HG03342 (cell line): ENCODE data around the gene VSTM2B.
"Not testable (repeated sequence)": the region's sequence is repeated elsewhere in the genome, so short reads cannot be mapped to it uniquely, and the experiment has no call there.

Source experiments
- ATAC-seq: cut with Tn5 transposase; IDR thresholded peaks from one replicate; pipeline ENCODE4 v1.9.1; 2021; ENCODE audit warnings: mild to moderate bottlenecking, moderate library complexity; ENCODE audit not compliant: unreplicated experiment

Gene VSTM2B

GRCh38 chr19:29544656-29545360 is 19.0 kb downstream of the VSTM2B start:
- ATAC-seq: no peak

GRCh38 chr19:29545447-29545846 is 19.7 kb downstream of the VSTM2B start:
- not testable (repeated sequence) for ATAC-seq

GRCh38 chr19:29545866-29546582 is 20.2 kb downstream of the VSTM2B start:
- ATAC-seq: no peak

GRCh38 chr19:29546583-29547190 is 20.9 kb downstream of the VSTM2B start:
- ATAC-seq: no peak

GRCh38 chr19:29547361-29547960 is 21.7 kb downstream of the VSTM2B start:
- ATAC-seq: no peak

- ATAC-seq: no peak
These were observed 22.2 kb downstream of the VSTM2B start for GRCh38 chr19:29547981-29548380.

- ATAC-seq: no peak
These were observed 22.8 kb downstream of the VSTM2B start for GRCh38 chr19:29548483-29549085.

- no peak for ATAC-seq
These were observed 23.6 kb downstream of the VSTM2B start for GRCh38 chr19:29549105-29550070.

- no peak for ATAC-seq
These were observed 25.1 kb downstream of the VSTM2B start for GRCh38 chr19:29550896-29551295.

- no peak for ATAC-seq
These were observed 26.0 kb downstream of the VSTM2B start for GRCh38 chr19:29551774-29552173.

- ATAC-seq: no peak
These were observed 26.9 kb downstream of the VSTM2B start for GRCh38 chr19:29552454-29553280.

- ATAC-seq: no peak
These were observed 28.4 kb downstream of the VSTM2B start for GRCh38 chr19:29554149-29554548.

GRCh38 chr19:29559110-29559509 is 33.3 kb downstream of the VSTM2B start:
- ATAC-seq: not testable (repeated sequence)

GRCh38 chr19:29559743-29560142 is 33.9 kb downstream of the VSTM2B start:
- ATAC-seq: no peak

GRCh38 chr19:29560313-29561075 is 34.7 kb downstream of the VSTM2B start:
- ATAC-seq: no peak

GRCh38 chr19:29561601-29562000 is 35.8 kb downstream of the VSTM2B start:
- no peak for ATAC-seq

- ATAC-seq: no peak
These were observed 36.8 kb downstream of the VSTM2B start for GRCh38 chr19:29562299-29563297.
